NCI-H510A treated with DMSO at 0.1 percent for 48 hours (cell line): ENCODE results near the gene TRIM9.

ENCODE experiments used
- DNase-seq: peaks from one replicate; lab custom pipeline; 2025; lab: John Stamatoyannopoulos, UW

The TRIM9 gene

DNA sequence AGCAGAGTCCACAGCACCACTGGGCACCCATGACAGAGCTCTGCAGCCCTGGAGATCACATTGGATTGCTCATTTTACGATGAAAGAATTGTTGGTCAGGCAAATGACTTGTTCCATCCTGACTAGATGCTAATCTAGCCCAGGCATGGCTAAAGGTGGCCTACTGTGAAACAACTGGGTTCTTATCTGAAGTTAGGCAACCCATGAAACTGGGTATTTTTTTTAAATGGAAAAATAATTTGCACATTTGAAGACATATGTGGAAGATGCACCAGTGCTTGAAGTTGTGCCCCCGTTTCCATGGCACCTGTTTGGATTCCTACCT lies 158.9 kb downstream of the TRIM9 start:
- DNase-seq, result no peak

DNA sequence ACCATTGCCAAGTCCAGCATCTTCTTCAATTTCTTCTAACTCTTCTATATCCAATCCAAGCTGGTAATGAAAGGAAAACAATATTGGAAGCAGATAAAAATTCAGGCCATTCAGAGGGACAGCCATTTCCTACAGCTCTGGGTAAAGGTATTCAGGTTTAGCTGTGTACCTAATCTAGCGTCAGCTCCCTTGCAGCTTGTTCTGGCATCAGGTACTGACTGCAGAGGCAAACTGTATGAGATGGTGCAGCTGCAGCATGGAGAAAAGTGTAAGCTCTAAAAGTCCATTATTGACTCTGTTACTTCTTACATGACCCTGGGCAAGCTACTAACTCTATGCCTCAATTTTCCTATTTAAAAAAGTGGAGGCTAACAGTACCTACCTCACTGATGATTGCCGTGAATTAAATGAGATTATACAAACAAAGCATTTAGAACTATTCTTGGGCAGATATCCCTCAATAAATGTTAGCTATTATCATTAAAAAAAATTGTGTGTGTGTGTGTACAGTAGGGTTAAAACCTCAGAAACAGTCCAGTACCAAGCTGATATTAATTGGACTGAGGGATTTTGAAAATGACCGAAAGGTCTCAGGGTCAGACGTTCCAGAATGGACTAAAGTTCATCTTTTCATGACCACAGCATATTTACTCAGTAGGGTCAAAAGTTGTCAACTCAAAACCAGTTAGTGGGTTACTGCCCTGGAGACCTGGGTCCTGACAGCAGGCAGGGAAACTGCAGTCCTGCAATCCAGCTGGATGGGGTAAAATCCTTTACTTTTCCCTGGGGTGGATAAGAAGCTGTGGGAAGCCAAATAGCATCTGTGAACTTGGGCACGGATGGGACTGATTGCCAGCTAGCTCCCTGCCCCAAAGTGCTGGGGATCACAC lies 159.5 kb downstream of the TRIM9 start:
- no peak for DNase-seq

DNA sequence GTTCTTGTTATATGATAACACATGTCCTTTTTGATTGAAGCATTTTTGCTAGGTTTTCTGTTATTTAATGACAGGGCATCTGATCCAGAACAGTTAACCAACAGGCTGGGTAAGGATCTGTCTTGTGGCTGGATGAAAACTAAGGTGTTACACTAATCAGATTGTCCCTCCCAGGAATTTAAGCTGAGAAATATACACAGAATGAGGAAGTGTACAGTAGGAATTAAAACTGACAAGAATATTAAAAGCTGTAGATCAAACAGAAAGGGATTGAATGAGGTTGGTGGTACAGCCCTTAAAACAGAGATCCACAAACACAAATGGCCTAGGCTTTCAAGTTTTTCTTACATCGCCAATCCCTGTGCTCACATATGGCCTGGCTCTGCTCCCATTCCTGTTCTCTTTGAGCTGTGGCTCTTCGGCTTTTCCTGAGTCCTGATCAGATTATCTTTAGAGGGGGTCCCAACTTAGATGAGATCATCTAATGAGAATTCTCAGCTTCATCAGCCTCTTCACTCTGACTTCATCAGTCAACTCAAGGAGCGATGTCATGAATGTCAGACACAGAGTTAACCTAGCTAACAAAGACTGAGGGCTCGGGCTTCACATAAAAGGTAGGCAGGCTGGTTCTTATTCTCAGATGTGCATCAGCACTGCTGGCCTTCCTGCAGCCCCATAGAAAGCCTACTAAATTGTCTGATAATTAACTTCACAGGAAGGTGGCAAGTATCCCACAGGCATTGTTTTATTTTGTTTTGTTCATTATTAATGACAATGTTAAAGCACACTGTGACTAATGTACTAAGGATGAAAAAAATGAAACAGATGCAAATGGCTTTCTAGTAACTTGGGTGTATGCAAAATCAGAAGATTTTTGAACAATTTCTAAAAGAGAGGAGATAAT lies 162.1 kb downstream of the TRIM9 start:
- no peak for DNase-seq

- DNase-seq, result no peak
These were observed 162.7 kb downstream of the TRIM9 start for GRCh38 chr14:50932156-50932555.

DNA sequence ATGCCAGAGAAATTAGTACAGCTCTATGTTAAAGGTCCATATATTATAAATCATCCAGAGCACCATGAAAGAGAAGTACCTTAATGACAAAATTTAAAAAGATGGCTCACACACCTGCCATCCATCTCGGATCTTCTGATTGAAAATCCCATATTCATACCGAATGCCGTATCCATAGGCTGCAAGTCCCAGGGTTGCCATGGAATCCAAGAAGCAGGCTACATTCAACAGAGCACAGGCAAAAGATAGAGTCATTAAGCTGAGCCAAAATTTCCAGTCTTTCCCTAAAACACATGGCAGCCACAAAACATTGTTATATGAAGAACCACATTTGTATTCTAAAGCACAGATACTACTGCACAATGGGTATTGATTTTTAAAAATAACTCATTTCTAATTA lies 163.3 kb downstream of the TRIM9 start:
- DNase-seq, result no peak

DNA sequence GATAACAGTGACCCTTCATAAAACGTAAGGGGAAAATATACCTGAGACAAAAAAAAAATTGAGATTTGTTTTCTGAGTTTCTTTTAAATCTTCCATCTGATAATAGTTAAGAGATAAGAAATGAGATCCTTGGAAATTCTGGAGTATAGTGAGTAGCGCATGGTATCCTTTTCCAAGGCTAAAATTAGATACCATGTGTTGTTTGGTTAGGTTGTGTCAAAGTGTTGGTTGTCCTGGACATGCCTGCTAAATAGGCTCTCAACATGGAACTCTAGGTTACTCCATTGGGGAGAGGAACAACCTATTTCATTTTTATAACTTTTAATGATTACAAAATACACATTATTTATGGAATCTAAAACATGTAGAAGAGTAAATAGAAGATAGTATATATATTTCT lies 165.4 kb downstream of the TRIM9 start:
- DNase-seq, result no peak

- DNase-seq, result no peak
These were observed 166.8 kb downstream of the TRIM9 start for GRCh38 chr14:50928002-50928635.

DNA sequence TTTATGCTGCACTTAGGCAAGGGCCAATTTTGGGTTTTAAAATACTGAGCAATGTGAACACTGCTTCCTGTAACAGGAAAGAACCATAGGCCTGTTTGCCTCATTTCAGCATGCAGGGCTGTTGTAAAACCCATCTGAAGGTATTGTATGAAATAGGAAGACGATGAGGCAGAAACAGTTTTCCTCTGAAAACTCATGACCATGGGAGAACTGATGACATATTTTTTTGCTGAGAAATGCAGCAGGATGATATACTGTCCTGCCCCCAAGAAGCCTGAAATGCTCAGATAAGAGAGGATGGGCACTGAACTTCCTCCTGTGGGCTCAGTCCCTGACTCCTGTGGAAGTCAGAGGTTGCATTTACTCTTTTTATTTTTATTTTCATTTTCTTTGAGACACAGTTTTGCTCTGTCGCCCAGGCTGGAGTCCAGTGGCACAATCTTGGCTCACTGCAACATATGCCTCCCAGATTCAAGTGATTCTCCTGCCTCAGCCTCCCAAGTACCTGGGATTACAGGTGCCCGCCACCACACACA lies 168.0 kb downstream of the TRIM9 start:
- DNase-seq, result no peak
